Hepatocyte (in vitro differentiated cells): ENCODE measurements around the gene CD300A. TPM values are rescaled to one million over a fixed set of nuclear protein-coding genes. Genes with fewer than 3 reads are reported as not detected.
A peak's percentile ranks its signal among the peaks of the same experiment; 100 is the strongest.

ENCODE experiments used
- DNase-seq: peaks from one replicate; pipeline ENCODE4 v3.0.0-alpha.2; 2016; ENCODE audit warnings: low spot score
- H2AFZ ChIP-seq: fragments of 200-600 bp; sonication (generic); 2 replicates; pipeline ENCODE4 v1.6.0; 2016; ENCODE audit warnings: antibody characterized with exemption, mild to moderate bottlenecking
- H3K27ac ChIP-seq: fragments of 200-600 bp; sonication (generic); 2 replicates; pipeline ENCODE4 v1.5.1; 2016; ENCODE audit warnings: mild to moderate bottlenecking
- H3K27me3 ChIP-seq: fragments of 200-600 bp; sonication (generic); 2 replicates; pipeline ENCODE4 v1.6.1; 2016
- H3K36me3 ChIP-seq: fragments of 200-600 bp; sonication (generic); replicated peaks from 2 replicates; pipeline ENCODE4 v1.5.1; 2016; ENCODE audit warnings: low read depth; ENCODE audit not compliant: insufficient read depth
- H3K4me1 ChIP-seq: fragments of 200-600 bp; sonication (generic); 2 replicates; pipeline ENCODE4 v1.5.1; 2016; ENCODE audit warnings: mild to moderate bottlenecking, moderate library complexity; ENCODE audit not compliant: insufficient read depth
- H3K4me2 ChIP-seq: fragments of 200-600 bp; sonication (generic); 2 replicates; pipeline ENCODE4 v1.6.0; 2016
- H3K4me3 ChIP-seq: fragments of 200-600 bp; sonication (generic); 2 replicates; pipeline ENCODE4 v1.5.1; 2016; ENCODE audit warnings: mild to moderate bottlenecking
- H3K79me2 ChIP-seq: fragments of 200-600 bp; sonication (generic); 2 replicates; pipeline ENCODE4 v1.6.0; 2017; ENCODE audit warnings: mild to moderate bottlenecking
- H3K9me2 ChIP-seq: fragments of 200-600 bp; sonication (generic); replicated peaks from 2 replicates; pipeline ENCODE4 v1.6.0; 2017; ENCODE audit warnings: mild to moderate bottlenecking; ENCODE audit not compliant: insufficient read depth
- H3K9me3 ChIP-seq: fragments of 200-600 bp; sonication (generic); 2 replicates; pipeline ENCODE4 v1.5.1; 2016; ENCODE audit warnings: low read depth, mild to moderate bottlenecking
- H4K20me1 ChIP-seq: fragments of 200-600 bp; sonication (generic); 2 replicates; pipeline ENCODE4 v1.6.0; 2016; ENCODE audit warnings: mild to moderate bottlenecking; ENCODE audit not compliant: insufficient read depth, poor library complexity, severe bottlenecking
- EZH2 ChIP-seq: fragments of 200-600 bp; sonication (generic); IDR thresholded peaks from 2 replicates; pipeline ENCODE4 v1.6.1; 2016; ENCODE audit warnings: antibody characterized with exemption, mild to moderate bottlenecking, borderline replicate concordance
- EZH2phosphoT487 ChIP-seq: fragments of 200-600 bp; sonication (generic); IDR thresholded peaks from one replicate; pipeline ENCODE4 v1.6.1; 2018; ENCODE audit warnings: antibody characterized with exemption, mild to moderate bottlenecking, low read depth, moderate library complexity; ENCODE audit not compliant: unreplicated experiment, severe bottlenecking
- WGBS: methylation state at CpG from one replicate; pipeline ENCODE4 v1.1.6; 2016; ENCODE audit warnings: low lambda C conversion rate; ENCODE audit errors: missing lambda C conversion rate; 5-methylcytosine and 5-hydroxymethylcytosine counted together
- polyA plus RNA-seq: library from polyadenylated mRNA; unstranded; fragments of >200 nt; fragmentation: Nextera tagmentation; extraction: Ambion mirVana; gene quantifications from 2 replicates; pipeline ENCODE4 v1.2.1, GENCODE V29; 2016
- total RNA-seq: library from RNA; depleted of rRNA; stranded (reverse); fragments of >200 nt; gene quantifications from 2 replicates; pipeline ENCODE4 v1.2.3, GENCODE V29; 2014
- TF ChIP-seq, protein P1 (sequence below): fragments of 200-600 bp; sonication (generic); IDR thresholded peaks from 2 replicates; pipeline ENCODE4 v1.5.1; 2016; ENCODE audit warnings: antibody characterized with exemption, mild to moderate bottlenecking; ENCODE audit not compliant: poor library complexity

The CD300A gene
- total and polyA plus RNA-seq, 2 experiments from 2014 or later = 0.22 to 1.1 TPM

DNA sequence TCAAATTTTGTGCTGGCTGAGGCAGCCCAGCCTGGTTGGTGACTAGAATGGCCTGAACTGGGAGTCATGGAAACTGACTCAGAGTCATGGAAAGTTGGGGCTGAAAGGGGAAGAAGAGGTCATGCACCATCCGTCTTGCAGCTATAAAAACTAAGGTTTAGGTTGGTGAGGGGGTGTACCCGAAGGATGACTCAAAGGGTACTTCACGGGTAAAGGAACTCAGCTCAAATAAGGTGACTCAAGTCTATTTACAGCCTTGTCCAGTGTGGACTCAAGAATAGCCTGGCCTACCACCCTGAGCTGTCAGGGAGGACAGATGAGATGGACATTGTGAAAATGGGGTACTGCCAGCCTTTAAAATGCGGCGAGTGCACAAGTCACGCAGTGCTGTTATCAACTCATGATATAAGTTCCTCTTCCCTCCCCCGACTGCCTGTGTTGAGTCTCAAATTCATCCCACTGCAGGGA is 46.2 kb downstream of the CD300A start:
- Histone ChIP-seq H3K4me3 (no peak overlapping the region), H2AFZ (no peak overlapping the region), H3K36me3 (no peaks in the 10 kb centered on the region), H3K27ac (no peak overlapping the region), H3K9me2 (no peaks in the 10 kb centered on the region), H3K4me1 (no peaks in the 10 kb centered on the region), H3K9me3 (no peaks in the 10 kb centered on the region), H4K20me1 (no peaks in the 10 kb centered on the region), H3K4me2 (no peak overlapping the region), H3K79me2 (no peaks in the 10 kb centered on the region), H3K27me3 (no peaks in the 10 kb centered on the region)
- TF ChIP-seq EZH2 = no peak
- no peak for TF ChIP-seq EZH2phosphoT487
- TF ChIP-seq, protein P1, sequence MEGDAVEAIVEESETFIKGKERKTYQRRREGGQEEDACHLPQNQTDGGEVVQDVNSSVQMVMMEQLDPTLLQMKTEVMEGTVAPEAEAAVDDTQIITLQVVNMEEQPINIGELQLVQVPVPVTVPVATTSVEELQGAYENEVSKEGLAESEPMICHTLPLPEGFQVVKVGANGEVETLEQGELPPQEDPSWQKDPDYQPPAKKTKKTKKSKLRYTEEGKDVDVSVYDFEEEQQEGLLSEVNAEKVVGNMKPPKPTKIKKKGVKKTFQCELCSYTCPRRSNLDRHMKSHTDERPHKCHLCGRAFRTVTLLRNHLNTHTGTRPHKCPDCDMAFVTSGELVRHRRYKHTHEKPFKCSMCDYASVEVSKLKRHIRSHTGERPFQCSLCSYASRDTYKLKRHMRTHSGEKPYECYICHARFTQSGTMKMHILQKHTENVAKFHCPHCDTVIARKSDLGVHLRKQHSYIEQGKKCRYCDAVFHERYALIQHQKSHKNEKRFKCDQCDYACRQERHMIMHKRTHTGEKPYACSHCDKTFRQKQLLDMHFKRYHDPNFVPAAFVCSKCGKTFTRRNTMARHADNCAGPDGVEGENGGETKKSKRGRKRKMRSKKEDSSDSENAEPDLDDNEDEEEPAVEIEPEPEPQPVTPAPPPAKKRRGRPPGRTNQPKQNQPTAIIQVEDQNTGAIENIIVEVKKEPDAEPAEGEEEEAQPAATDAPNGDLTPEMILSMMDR = no peak
- DNase-seq = no peak
- WGBS = 86% methylated on average over 7 of the region's 7 CpGs

DNA sequence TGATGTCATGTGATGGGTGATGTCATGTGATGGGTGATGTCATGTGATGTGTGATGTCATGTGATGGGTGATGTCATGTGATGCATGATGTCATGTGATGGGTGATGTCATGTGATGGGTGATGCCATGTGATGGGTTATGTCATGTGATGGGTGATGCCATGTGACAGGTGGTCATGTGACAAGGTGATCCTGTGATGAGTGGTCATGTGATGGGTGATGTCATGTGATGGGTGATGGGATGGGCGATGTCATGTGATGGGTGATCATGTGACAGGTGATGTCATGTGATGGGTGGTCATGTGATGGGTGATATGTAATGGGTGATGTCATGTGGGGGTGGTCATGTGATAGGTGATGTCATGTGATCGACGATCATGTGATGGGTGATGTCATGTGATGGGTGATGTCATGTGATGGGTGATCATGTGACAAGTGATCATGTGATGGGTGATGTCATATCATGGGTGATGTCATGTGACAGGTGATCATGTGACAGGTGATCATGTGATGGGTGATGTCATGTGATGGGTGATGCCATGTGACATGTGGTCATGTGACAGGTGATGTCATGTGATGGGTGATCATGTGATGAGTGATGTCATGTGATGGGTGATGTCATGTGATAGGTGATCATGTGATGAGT is 47.7 kb downstream of the CD300A start:
- Histone ChIP-seq H3K4me1 (no peaks in the 10 kb centered on the region), H3K4me2 (no peak overlapping the region), H3K36me3 (no peaks in the 10 kb centered on the region), H3K9me2 (no peaks in the 10 kb centered on the region), H3K4me3 (no peak overlapping the region), H3K27ac (no peak overlapping the region), H3K27me3 (no peaks in the 10 kb centered on the region), H3K9me3 (no peaks in the 10 kb centered on the region), H2AFZ (no peak overlapping the region), H3K79me2 (no peaks in the 10 kb centered on the region), H4K20me1 (no peaks in the 10 kb centered on the region)
- TF ChIP-seq EZH2phosphoT487 (no peak), EZH2 (no peak)
- TF ChIP-seq, protein P1 = no peak
- peak; percentile 29 for DNase-seq
- 97% methylated on average over 3 of the region's 3 CpGs for WGBS

GRCh38 chr17:74514632-74515334 is 48.3 kb downstream of the CD300A start:
- Histone ChIP-seq H3K4me1 (no peaks in the 10 kb centered on the region), H3K9me2 (no peaks in the 10 kb centered on the region), H3K79me2 (no peaks in the 10 kb centered on the region), H3K4me2 (no peak overlapping the region), H2AFZ (no peak overlapping the region), H3K27me3 (no peaks in the 10 kb centered on the region), H4K20me1 (no peaks in the 10 kb centered on the region), H3K36me3 (no peaks in the 10 kb centered on the region), H3K27ac (no peak overlapping the region), H3K4me3 (no peak overlapping the region), H3K9me3 (no peaks in the 10 kb centered on the region)
- 94% methylated on average over 10 of the region's 10 CpGs for WGBS
- TF ChIP-seq, protein P1 = no peak
- TF ChIP-seq EZH2 = no peak
- TF ChIP-seq EZH2phosphoT487 = no peak
- DNase-seq = no peak
